Measurements from ENCODE around the gene CTSW. TPM values are rescaled to one million over a fixed set of nuclear protein-coding genes. Genes with fewer than 3 reads are reported as not detected.

Gene CTSW
- total RNA-seq, 2 experiments from 2014 or later = not detected

DNA sequence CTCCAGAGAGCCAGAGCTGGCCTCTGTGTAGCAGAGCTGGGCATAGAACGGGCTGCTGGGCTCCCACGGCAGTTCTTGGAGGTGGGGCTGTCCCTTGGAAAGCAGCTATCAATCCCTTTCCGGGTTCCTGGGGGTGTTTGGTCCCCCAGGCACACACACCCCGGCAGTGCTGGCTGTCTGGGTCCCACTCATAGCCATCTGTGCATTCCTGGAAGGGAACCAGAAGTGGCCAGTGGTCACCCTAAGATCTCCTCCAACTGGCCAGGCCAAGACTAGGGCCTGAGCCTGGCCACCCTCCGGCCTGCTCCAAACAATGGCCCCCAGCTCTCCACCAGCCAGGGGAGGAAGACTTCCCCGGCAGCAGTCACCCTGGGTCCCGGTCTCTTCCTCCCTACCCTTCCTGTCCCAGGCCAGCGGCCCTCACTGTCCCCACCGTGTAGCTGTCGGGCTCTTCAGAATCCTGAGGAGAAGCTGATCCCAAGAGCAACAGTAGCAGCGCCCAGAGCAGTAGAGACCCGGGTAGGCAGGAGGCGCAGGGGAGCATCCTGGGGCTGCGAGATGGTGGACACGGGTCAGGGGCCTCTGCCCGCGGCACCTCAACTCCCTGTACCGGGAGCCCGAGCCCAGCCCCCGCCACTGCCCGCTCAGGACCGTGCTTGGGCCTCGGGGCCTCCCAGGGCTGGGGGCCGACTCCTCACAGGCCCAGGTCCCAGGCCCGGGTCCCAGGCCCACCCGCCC is 7.7 kb upstream of the CTSW start:
- Histone ChIP-seq H3K79me2 (ENCODE audit: insufficient read depth, low read depth, low read length) (no peaks in the 10 kb centered on the region), H3K4me3 (ENCODE audit: low read depth, low read length, poor library complexity, severe bottlenecking) (no peak overlapping the region), H3K4me1 (ENCODE audit: insufficient read depth, low read length, poor library complexity, severe bottlenecking) (peaks cover 34% of the 10 kb centered on the region), H2AFZ (ENCODE audit: low read length) (no peak overlapping the region), H3K9me3 (ENCODE audit: low read length) (no peaks in the 10 kb centered on the region), H3K9me2 (ENCODE audit: insufficient read depth, low read length) (no peaks in the 10 kb centered on the region), H3K36me3 (ENCODE audit: insufficient read depth, low read length) (peaks cover 4% of the 10 kb centered on the region; the same call in 1 of the 2 replicates), H3K27ac (ENCODE audit: low read depth, low read length, poor library complexity, severe bottlenecking) (no peak overlapping the region), H4K20me1 (ENCODE audit: insufficient read depth, low read length) (no peaks in the 10 kb centered on the region), H3K4me2 (ENCODE audit: low read length) (no peak overlapping the region)
- TF ChIP-seq, protein P1, sequence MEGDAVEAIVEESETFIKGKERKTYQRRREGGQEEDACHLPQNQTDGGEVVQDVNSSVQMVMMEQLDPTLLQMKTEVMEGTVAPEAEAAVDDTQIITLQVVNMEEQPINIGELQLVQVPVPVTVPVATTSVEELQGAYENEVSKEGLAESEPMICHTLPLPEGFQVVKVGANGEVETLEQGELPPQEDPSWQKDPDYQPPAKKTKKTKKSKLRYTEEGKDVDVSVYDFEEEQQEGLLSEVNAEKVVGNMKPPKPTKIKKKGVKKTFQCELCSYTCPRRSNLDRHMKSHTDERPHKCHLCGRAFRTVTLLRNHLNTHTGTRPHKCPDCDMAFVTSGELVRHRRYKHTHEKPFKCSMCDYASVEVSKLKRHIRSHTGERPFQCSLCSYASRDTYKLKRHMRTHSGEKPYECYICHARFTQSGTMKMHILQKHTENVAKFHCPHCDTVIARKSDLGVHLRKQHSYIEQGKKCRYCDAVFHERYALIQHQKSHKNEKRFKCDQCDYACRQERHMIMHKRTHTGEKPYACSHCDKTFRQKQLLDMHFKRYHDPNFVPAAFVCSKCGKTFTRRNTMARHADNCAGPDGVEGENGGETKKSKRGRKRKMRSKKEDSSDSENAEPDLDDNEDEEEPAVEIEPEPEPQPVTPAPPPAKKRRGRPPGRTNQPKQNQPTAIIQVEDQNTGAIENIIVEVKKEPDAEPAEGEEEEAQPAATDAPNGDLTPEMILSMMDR (conservative IDR thresholded peaks at IDR 0.05; ENCODE audit: low read length) = no peak
- TF ChIP-seq EZH2phosphoT487 (IDR thresholded peaks at IDR 0.05; ENCODE audit: borderline replicate concordance, low read depth, low read length) = no peak
- CTCF ChIA-PET (ENCODE audit: unreplicated experiment) = no interaction called here
- no TSS peak for BruUV-seq (replicated peaks)
- intact Hi-C loops (cut with micrococcal nuclease; ENCODE audit: unreplicated experiment) = no loop called here
- DNase-seq (ENCODE audit: low spot score) = no peak
- POLR2A ChIA-PET = interaction anchor here (0.6 to 1.8 kb wide), 5 partner anchors 12 to 233 kb away, joined by 3 to 6 read pairs (median 3); partner anchors contain the start of gene MUS81

DNA sequence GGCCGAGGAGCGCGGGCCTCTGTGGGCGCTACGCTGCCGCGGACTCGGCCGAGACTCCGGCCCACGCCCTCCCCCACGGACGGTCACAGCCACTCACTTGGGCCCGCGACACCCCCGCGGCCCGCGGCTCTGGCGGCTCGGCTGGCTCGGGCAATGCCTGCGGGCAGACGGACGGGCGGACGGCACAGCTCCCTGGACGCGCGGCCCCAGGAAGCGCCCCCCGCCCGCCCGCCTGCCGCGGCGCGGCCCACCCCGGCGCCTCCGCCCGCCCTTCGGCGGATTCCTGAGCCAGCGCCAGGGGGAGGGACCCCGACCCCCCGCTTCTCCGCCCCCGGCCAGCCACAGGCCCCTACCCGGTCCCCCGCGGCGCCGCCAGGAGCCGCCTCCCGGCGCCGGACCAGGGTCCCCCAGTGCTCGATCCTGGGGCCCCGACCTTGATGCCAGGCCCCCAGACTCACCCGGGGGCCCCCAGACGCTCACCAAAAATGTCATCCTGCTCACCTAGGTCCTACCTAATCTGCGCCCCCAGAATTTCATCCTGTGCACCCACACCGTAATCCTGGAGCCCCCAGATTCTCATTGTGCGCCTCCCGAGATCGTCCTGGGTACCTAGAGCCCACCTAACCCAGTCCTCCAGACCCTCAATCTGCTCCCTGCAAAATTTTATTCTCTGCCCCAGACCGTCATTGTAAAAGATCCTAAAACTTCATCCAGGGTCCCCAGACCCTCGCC is 6.9 kb upstream of the CTSW start, which contains the start of gene EFEMP2:
EFEMP2 (minus strand) TSS at position 215 of the 732 bp plus-strand sequence. CDS start 446 bp downstream, outside the sequence.
- TF ChIP-seq EZH2phosphoT487 (IDR thresholded peaks at IDR 0.05; ENCODE audit: borderline replicate concordance, low read depth, low read length) = no peak
- TF ChIP-seq, protein P1 (conservative IDR thresholded peaks at IDR 0.05; ENCODE audit: low read length) = no peak
- H3K9me3 ChIP-seq (ENCODE audit: low read length) = no peaks in the 10 kb centered on the region
- ChIA-PET POLR2A (interaction anchor here (0.6 to 2.3 kb wide), 5 partner anchors 13 to 1708 kb away, joined by 3 to 12 read pairs (median 5); partner anchors contain the start of genes CCDC85B and MUS81), CTCF (ENCODE audit: unreplicated experiment) (no interaction called here)
- DNase-seq (ENCODE audit: low spot score) = no peak
- peak within 1 kb of the TSS; percentile 76; the same call in 1 of the 2 replicates for H2AFZ ChIP-seq (ENCODE audit: low read length)
- no peaks in the 10 kb centered on the region for H3K79me2 ChIP-seq (ENCODE audit: insufficient read depth, low read depth, low read length)
- H3K27ac ChIP-seq (ENCODE audit: low read depth, low read length, poor library complexity, severe bottlenecking) = peak within 1 kb of the TSS; percentile 46
- peak within 1 kb of the TSS; percentile 61 for H3K4me3 ChIP-seq (ENCODE audit: low read depth, low read length, poor library complexity, severe bottlenecking)
- H3K9me2 ChIP-seq (ENCODE audit: insufficient read depth, low read length) = no peaks in the 10 kb centered on the region
- H3K4me1 ChIP-seq (ENCODE audit: insufficient read depth, low read length, poor library complexity, severe bottlenecking) = peaks cover 28% of the 10 kb centered on the region
- intact Hi-C loops (cut with micrococcal nuclease; ENCODE audit: unreplicated experiment) = loop anchor here (1.0 kb wide), 1 partner anchor 18 kb away; the partner anchor contains the start of gene CCDC85B
- no TSS peak for BruUV-seq (replicated peaks)
- H3K36me3 ChIP-seq (ENCODE audit: insufficient read depth, low read length) = no peaks in the 10 kb centered on the region
- peak within 1 kb of the TSS; percentile 89 for H3K4me2 ChIP-seq (ENCODE audit: low read length)
- H4K20me1 ChIP-seq (ENCODE audit: insufficient read depth, low read length) = no peaks in the 10 kb centered on the region
